Measurements from ENCODE around the gene TMEM223.
A peak's percentile ranks its signal among the peaks of the same experiment; 100 is the strongest.
"Not testable (repeated sequence)": the region's sequence is repeated elsewhere in the genome, so short reads cannot be mapped to it uniquely, and the experiment has no call there.

Gene TMEM223, protein sequence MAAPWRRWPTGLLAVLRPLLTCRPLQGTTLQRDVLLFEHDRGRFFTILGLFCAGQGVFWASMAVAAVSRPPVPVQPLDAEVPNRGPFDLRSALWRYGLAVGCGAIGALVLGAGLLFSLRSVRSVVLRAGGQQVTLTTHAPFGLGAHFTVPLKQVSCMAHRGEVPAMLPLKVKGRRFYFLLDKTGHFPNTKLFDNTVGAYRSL

GRCh38 chr11:62791501-62792201 lies at the start of gene TMEM223:
Gene TMEM223, minus strand, starts transcription at chr11:62792006. Its CDS starts 12 bp downstream, at chr11:62791994.
- DNase-seq: peak; percentile 50

DNA sequence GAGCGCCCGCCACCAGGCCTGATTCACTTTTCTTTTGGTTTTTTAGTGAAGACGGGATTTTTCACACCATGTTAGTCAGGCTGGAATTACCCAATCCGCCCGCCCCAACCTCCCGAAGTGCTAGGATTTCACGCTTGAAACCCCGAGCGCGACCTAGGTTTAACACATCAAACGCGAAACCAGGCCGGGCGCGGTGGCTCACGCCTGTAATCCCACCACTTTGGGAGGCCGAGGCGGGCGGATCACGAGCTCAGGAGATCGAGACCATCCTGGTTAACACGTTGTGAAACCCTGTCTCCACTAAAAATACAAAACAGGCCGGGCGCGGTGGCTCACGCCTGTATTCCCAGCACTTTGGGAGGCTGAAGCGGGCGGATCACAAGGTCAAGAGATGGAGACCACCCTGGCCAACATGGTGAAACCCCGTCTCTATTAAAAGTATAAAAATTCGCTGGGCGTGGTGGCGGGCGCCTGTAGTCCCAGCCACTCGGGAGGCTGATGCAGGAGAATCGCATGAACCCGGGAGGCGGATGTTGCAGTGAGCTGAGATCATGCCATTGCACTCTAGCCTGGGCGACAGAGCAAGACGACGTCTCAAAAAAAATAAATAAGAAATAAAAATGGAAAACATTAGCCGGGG lies 49.0 kb upstream of the TMEM223 start:
- not testable (repeated sequence) for DNase-seq

- peak; percentile 72 for DNase-seq
Measured at GRCh38 chr11:62839050-62839945, 47.5 kb upstream of the TMEM223 start, which contains the start of gene WDR74. Gene WDR74, minus strand, starts transcription at chr11:62839590. Its CDS starts 20 bp downstream, at chr11:62839570.

DNA sequence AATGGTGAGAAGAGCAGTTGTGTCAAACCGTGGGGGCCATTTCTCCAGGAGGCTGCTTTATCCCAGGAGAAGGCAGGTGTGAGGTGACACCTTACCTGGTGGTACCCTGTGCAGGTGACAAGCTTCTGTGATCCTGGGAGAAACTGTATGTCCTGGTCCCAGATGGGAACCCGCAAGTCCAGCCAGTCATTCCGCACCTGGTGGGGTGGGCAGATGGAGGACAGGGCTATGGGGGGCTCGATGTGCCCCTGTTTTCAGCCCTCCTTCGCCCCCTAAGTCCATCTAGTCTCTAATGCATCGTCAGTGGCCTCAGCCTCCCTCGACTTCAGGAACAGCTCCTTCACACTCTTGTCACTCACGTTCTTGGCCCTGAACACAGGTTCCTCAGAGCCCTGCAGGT lies 43.5 kb upstream of the TMEM223 start:
- no peak for DNase-seq

DNA sequence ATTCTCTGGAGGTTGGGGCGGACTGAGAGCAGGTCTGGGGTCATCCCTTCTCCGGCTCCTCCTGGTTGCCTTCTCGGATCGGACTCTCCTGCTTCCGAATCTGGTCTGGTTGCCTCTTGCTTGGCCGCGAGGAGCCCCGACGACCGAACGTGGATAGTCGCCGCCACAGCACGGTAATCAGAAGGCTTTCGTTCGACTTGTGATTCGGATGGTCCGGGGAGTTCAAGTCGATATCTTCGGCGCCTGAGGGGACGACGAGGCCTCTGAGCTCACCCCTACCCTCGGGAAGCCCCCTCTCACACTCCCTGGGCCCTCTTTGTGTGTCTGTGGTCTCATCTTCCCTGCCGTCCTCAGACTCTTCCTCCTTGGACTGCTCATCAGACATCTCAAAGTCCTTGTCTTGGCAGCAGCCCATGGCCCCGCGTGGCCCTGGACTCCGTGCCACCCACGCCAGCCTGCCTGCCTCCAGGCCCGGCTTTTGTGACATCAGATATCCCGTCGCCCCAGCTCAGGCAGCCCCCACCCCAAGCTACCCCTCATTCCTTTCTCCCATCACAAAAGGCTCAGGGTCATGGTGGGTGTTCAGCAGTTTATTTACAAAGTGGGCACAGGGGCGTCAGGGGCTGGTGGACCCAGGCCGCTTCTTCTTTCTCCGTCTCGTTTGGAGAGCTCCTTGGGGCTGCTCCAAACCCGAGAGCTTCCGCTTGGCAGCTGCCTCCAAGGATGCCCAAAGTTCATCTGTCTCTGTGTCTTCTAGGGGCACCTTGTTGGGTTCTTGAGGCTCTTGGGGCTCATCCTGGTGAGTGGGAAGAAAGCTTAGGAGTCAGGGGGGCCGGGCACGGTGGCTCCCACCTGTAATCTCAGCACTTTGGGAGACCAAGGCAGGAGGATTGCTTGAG lies 40.8 kb upstream of the TMEM223 start, which contains the start of gene TEX54:
Gene TEX54 (minus strand): TSS at position 506 of the 899 bp plus-strand sequence.
- no peak for DNase-seq

DNA sequence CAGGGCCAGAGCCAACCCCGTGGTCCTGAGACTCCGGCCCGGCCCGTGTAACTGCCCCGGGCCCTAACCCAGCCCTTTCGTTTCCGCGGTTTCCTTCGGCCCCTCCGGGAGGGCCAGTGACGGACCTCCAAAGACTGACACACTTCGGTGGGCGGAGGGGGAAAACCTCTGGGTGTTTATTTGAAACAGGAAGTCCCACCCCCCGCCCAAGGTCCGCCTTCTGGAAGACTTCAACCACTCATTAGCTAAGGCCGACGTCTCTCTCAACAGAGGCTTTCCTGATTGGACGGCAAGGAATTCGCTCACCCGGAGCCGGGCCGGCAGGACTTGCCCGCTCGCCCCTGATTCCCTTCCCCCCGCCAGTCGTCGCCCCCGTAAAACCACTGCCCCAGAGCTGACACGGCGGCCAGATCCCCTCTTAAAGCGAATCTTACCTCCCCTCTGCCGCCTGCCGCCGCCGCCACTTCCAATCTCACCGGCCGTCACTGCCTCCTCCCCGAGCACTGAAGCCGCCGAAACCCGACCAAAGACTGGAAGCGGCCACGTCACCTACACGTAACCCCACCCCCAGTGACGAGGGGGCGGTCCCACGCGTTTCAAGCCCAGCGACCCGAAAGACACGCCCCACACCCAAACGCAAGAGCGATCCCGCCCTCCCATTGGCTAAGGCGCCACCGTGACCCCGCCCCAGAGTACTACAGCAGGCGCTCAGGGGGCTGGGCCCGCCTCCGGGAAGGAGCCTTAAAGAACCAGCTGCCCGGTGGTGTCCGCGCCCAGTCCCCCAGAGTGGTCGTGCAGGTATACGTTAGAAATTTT lies 39.9 kb upstream of the TMEM223 start, which contains the start of gene STX5:
Gene STX5 (minus strand): TSS at position 532 of the 816 bp plus-strand sequence. CDS start 808 bp downstream, outside the sequence.
- DNase-seq: peak; percentile 98

- no peak for DNase-seq
Measured at GRCh38 chr11:62830904-62831519, 39.2 kb upstream of the TMEM223 start.

DNA sequence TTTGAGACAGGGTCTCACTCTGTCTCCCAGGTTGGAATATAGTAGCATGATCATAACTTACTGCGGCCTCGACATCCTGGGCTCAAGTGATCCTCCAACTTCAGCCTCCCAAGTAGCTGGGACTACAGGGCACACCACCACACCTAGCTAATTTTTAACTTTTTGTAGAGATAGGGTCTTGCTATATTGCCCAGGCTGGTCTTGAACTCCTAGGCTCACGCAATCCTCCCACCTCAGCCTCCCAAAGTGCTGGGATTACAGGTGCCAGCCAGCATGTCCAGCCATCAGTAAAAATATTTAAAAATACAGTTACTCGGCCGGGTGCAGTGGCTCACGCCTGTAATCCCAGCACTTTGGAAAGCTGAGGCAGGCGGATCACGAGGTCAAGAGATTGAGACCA lies 36.3 kb upstream of the TMEM223 start:
- not testable (repeated sequence) for DNase-seq

GRCh38 chr11:62823677-62824076 lies 31.9 kb upstream of the TMEM223 start:
- no peak for DNase-seq

DNA sequence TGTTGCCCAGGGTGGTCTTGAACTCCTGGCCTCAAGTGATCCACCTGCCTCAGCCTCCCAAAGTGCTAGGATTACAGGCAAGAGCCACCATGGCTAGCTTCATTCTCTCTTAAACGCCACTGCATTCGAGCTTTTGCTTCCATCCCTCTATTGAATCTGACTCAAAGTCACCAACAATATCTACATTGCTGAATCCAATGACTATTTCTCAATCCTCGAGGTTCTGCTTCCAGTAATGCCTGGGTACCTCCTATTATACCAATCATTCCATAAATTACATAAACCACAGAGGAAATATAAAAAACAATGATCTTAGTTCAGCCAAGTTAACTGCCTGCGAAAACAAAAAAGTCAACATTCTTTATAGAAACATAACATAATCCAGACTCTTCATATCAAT lies 25.3 kb upstream of the TMEM223 start:
- no peak for DNase-seq

DNA sequence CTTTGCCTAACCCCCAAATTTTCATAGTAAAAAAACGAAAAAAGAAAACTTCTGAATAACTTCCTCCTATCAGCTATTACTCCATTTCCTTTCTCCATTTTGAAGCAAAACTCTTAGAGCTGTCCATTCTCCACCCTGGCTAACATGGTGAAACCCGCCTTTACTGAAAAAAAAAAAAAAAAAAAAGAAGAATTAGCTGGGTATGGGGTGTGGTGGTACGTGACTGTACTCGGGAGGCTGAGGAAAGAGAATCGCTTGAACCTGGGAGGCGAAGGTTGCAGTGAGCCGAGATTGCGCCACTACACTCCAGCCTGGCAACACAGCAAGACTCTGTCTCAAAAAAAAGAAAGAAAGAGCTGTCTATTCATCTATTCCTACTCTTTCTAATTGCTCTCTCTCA lies 24.8 kb upstream of the TMEM223 start:
- no peak for DNase-seq

GRCh38 chr11:62811659-62812058 lies 19.9 kb upstream of the TMEM223 start:
- no peak for DNase-seq

GRCh38 chr11:62810748-62811147 lies 18.9 kb upstream of the TMEM223 start:
- DNase-seq: no peak

GRCh38 chr11:62806611-62807121 lies 14.9 kb upstream of the TMEM223 start:
- no peak for DNase-seq

GRCh38 chr11:62805961-62806441 lies 14.2 kb upstream of the TMEM223 start:
- DNase-seq: no peak

GRCh38 chr11:62805076-62805892 lies 13.5 kb upstream of the TMEM223 start, which contains the start of gene NXF1:
Gene NXF1, minus strand, starts transcription at chr11:62805440. Its CDS starts 84 bp downstream, at chr11:62805356.
- DNase-seq: peak; percentile 87

DNA sequence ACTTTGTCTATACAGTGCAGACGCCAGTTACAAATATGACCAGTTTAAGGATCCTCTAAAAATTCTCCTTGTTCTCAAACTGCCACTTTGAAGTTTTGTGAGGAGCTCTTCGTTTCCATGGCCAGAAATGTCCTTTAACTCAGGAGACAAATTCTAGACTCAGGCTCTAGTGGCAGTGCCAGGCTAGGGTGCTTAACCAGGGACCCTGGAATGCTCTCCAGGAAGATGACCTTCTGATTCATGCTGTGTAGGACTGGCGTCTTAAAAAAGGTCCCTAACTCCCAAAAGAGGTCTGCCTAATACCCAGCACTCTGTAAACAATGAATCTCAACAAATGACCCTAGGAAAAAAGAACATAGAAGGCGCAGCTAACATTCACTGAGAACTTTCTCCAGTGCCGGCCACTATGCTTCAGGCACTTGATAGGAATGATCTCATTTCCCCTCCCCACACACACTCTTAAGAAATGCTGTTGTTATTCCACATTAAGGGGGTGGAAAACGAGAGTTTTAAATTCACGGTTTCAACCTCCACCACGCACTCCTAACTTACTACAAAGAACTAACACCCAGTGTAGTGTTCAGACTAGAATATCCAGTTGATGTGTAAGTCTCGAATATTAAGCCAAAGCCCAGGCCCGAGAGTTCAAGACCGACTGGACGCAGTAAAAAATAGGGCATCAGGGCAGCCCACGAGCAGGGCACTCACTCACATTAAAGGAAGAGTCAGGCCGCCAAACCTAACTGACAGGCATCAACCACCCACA lies 12.7 kb upstream of the TMEM223 start:
- no peak for DNase-seq

DNA sequence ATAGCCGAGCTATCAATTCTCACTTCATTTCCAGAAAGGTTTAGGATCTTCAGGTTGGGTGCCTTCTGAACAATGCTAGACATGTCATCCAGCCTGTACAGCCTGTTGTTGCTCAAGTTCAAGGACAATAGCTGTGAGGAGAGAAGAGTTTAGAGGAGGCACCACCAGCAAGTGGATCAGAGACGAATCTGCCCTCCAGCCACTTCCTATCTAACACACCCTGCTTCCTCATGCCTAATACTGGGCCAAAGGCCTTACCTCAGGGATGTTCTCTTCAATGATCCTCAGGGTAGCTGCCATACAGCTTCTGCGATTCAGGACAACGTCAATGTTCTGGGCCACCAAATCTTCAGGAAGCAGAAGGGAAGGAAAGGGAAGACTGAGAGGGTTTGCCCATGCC lies 9.3 kb upstream of the TMEM223 start:
- no peak for DNase-seq
